Neural cell (in vitro differentiated cells): ENCODE data around the gene OR5H1. TPM values are rescaled to one million over a fixed set of nuclear protein-coding genes. Genes with fewer than 3 reads are reported as not detected.
"Not testable (repeated sequence)": the region's sequence is repeated elsewhere in the genome, so short reads cannot be mapped to it uniquely, and the experiment has no call there.

Experiments
- H2AFZ ChIP-seq: fragments of 200-600, 300-800 bp; sonication (generic), shearing (Covaris generic); 2 replicates; pipeline ENCODE4 v1.6.0; 2014; ENCODE audit warnings: low read depth, mild to moderate bottlenecking, antibody characterized with exemption, low read length, moderate library complexity
- H3F3A ChIP-seq: fragments of 200-600 bp; shearing (Covaris generic); 2 replicates; pipeline ENCODE4 v1.6.1; 2016; ENCODE audit warnings: mild to moderate bottlenecking, moderate library complexity, mixed read lengths, antibody characterized with exemption, low read length; ENCODE audit not compliant: insufficient read depth, poor library complexity, severe bottlenecking
- H3K27ac ChIP-seq: fragments of 200-600, 300-800 bp; sonication (generic), shearing (Covaris generic); 2 replicates; pipeline ENCODE4 v1.5.1; 2014; ENCODE audit warnings: mild to moderate bottlenecking, low read length, moderate library complexity
- H3K27me3 ChIP-seq: fragments of 300-800, 200-600 bp; sonication (generic), shearing (Covaris generic); 2 replicates; pipeline ENCODE4 v1.6.0; 2014; ENCODE audit warnings: mild to moderate bottlenecking, low read depth, low read length, moderate library complexity; ENCODE audit not compliant: insufficient read depth
- H3K36me3 ChIP-seq: fragments of 300-800, 200-600 bp; sonication (generic), shearing (Covaris generic); 2 replicates; pipeline ENCODE4 v1.5.1; 2014; ENCODE audit warnings: mild to moderate bottlenecking, antibody characterized with exemption, low read length, moderate library complexity; ENCODE audit not compliant: insufficient read depth
- H3K4me2 ChIP-seq: fragments of 300-800, 200-600 bp; sonication (generic), shearing (Covaris generic); 2 replicates; pipeline ENCODE4 v1.6.0; 2014; ENCODE audit warnings: mild to moderate bottlenecking, low read length
- H3K4me3 ChIP-seq: fragments of 300-800, 200-600 bp; sonication (generic), shearing (Covaris generic); 2 replicates; pipeline ENCODE4 v1.5.1; 2014; ENCODE audit warnings: mild to moderate bottlenecking, low read length, moderate library complexity
- H3K79me2 ChIP-seq: fragments of 200-600 bp; shearing (Covaris generic); replicated peaks from 2 replicates; pipeline ENCODE4 v1.6.0; 2014; ENCODE audit warnings: mild to moderate bottlenecking, low read length, moderate library complexity; ENCODE audit not compliant: insufficient read depth
- H3K9ac ChIP-seq: fragments of 300-800, 200-600 bp; sonication (generic), shearing (Covaris generic); 2 replicates; pipeline ENCODE4 v1.6.1; 2016; ENCODE audit warnings: mild to moderate bottlenecking, low read length, mixed read lengths
- H3K9me2 ChIP-seq: fragments of 200-600 bp; shearing (Covaris generic); 2 replicates; pipeline ENCODE4 v1.6.1; 2016; ENCODE audit warnings: mild to moderate bottlenecking, low read length, mixed read lengths; ENCODE audit not compliant: insufficient read depth
- H3K9me3 ChIP-seq: fragments of 200-600, 300-800 bp; sonication (generic), shearing (Covaris generic); 2 replicates; pipeline ENCODE4 v1.6.1; 2016; ENCODE audit warnings: mild to moderate bottlenecking, mixed run types, low read length, moderate library complexity, mixed read lengths
- H4K20me1 ChIP-seq: fragments of 200-600 bp; shearing (Covaris generic); 2 replicates; pipeline ENCODE4 v1.6.1; 2016; ENCODE audit warnings: mild to moderate bottlenecking, mixed run types; ENCODE audit not compliant: insufficient read depth
- EP300 ChIP-seq: fragments of 450-650 bp; conservative IDR thresholded peaks from 2 replicates; pipeline ENCODE4 v1.6.1; 2014; ENCODE audit warnings: antibody characterized with exemption, mild to moderate bottlenecking, moderate library complexity; ENCODE audit not compliant: poor library complexity, severe bottlenecking
- EZH2 ChIP-seq: fragments of 200-600, 300-800 bp; shearing (Covaris generic), sonication (generic); IDR thresholded peaks from 2 replicates; pipeline ENCODE4 v1.6.1; 2014; ENCODE audit warnings: antibody characterized with exemption, low read length, borderline replicate concordance, mild to moderate bottlenecking; ENCODE audit not compliant: insufficient read depth, poor library complexity, severe bottlenecking
- MXI1 ChIP-seq: fragments of 450-650 bp; conservative IDR thresholded peaks from 2 replicates; pipeline ENCODE4 v1.6.1; 2014; ENCODE audit warnings: antibody characterized with exemption, mild to moderate bottlenecking; ENCODE audit not compliant: poor library complexity, severe bottlenecking
- POLR2AphosphoS5 ChIP-seq: IDR thresholded peaks from 2 replicates; pipeline ENCODE4 v1.6.1; 2012
- RAD21 ChIP-seq: fragments of 450-650 bp; conservative IDR thresholded peaks from 2 replicates; pipeline ENCODE4 v1.6.1; 2014; ENCODE audit warnings: antibody characterized with exemption, mild to moderate bottlenecking, moderate library complexity
- SMC3 ChIP-seq: fragments of 450-650 bp; conservative IDR thresholded peaks from 2 replicates; pipeline ENCODE4 v1.6.1; 2014; ENCODE audit warnings: antibody characterized with exemption, mild to moderate bottlenecking, moderate library complexity; ENCODE audit not compliant: poor library complexity
- TAF1 ChIP-seq: IDR thresholded peaks from 2 replicates; pipeline ENCODE4 v1.6.1; 2012; ENCODE audit warnings: low read depth
- polyA plus RNA-seq: library from polyadenylated mRNA; depleted of rRNA; stranded (reverse); fragments of >200 nt; gene quantifications from 2 replicates; pipeline ENCODE4 v1.2.3, GENCODE V29; 2014
- TF ChIP-seq, protein P1 (sequence below): fragments of 450-650 bp; IDR thresholded peaks from 2 replicates; pipeline ENCODE4 v1.5.1; 2014; ENCODE audit warnings: antibody characterized with exemption, mild to moderate bottlenecking, moderate library complexity; ENCODE audit not compliant: poor library complexity, severe bottlenecking
- TF ChIP-seq, protein P2 (sequence below): IDR thresholded peaks from 2 replicates; pipeline ENCODE4 v1.6.1; 2012; ENCODE audit warnings: borderline replicate concordance

OR5H1 gene
- polyA plus RNA-seq, 1 donor from 2014 or later = not detected

DNA sequence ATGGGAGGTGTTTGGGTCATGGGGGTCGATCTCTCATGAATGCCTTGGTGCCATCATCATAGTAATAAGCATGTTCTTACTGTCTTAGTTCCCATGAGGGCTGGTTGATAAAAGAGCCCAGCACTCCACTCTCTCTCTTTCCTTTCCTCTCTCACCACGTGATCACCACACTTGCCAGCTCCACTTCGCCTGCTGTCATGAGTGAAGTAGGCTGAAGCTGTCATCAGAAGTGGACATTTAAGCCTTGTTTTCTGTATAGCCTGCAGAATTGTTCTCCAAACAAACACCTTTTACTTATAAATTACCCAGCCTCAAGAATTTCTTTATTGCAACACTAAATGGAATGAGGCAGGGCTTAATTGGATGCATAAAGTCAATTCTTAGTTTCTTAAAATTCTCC lies 6.1 kb downstream of the OR5H1 start:
- no peaks in the 10 kb centered on the region for H3K27me3 ChIP-seq
- TF ChIP-seq RAD21 (no peak), TAF1 (no peak), POLR2AphosphoS5 (no peak), EP300 (no peak), SMC3 (no peak), MXI1 (no peak), EZH2 (no peak)
- TF ChIP-seq, protein P1, sequence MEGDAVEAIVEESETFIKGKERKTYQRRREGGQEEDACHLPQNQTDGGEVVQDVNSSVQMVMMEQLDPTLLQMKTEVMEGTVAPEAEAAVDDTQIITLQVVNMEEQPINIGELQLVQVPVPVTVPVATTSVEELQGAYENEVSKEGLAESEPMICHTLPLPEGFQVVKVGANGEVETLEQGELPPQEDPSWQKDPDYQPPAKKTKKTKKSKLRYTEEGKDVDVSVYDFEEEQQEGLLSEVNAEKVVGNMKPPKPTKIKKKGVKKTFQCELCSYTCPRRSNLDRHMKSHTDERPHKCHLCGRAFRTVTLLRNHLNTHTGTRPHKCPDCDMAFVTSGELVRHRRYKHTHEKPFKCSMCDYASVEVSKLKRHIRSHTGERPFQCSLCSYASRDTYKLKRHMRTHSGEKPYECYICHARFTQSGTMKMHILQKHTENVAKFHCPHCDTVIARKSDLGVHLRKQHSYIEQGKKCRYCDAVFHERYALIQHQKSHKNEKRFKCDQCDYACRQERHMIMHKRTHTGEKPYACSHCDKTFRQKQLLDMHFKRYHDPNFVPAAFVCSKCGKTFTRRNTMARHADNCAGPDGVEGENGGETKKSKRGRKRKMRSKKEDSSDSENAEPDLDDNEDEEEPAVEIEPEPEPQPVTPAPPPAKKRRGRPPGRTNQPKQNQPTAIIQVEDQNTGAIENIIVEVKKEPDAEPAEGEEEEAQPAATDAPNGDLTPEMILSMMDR = no peak
- TF ChIP-seq, protein P2, sequence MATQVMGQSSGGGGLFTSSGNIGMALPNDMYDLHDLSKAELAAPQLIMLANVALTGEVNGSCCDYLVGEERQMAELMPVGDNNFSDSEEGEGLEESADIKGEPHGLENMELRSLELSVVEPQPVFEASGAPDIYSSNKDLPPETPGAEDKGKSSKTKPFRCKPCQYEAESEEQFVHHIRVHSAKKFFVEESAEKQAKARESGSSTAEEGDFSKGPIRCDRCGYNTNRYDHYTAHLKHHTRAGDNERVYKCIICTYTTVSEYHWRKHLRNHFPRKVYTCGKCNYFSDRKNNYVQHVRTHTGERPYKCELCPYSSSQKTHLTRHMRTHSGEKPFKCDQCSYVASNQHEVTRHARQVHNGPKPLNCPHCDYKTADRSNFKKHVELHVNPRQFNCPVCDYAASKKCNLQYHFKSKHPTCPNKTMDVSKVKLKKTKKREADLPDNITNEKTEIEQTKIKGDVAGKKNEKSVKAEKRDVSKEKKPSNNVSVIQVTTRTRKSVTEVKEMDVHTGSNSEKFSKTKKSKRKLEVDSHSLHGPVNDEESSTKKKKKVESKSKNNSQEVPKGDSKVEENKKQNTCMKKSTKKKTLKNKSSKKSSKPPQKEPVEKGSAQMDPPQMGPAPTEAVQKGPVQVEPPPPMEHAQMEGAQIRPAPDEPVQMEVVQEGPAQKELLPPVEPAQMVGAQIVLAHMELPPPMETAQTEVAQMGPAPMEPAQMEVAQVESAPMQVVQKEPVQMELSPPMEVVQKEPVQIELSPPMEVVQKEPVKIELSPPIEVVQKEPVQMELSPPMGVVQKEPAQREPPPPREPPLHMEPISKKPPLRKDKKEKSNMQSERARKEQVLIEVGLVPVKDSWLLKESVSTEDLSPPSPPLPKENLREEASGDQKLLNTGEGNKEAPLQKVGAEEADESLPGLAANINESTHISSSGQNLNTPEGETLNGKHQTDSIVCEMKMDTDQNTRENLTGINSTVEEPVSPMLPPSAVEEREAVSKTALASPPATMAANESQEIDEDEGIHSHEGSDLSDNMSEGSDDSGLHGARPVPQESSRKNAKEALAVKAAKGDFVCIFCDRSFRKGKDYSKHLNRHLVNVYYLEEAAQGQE = no peak
- H2AFZ ChIP-seq = no peak overlapping the region
- no peaks in the 10 kb centered on the region for H3F3A ChIP-seq
- H3K4me3 ChIP-seq = no peak overlapping the region
- H3K79me2 ChIP-seq = no peaks in the 10 kb centered on the region
- H4K20me1 ChIP-seq = no peaks in the 10 kb centered on the region
- H3K9me2 ChIP-seq = no peaks in the 10 kb centered on the region
- no peaks in the 10 kb centered on the region for H3K9me3 ChIP-seq
- no peak overlapping the region for H3K27ac ChIP-seq
- no peaks in the 10 kb centered on the region for H3K36me3 ChIP-seq
- H3K9ac ChIP-seq = no peak overlapping the region
- no peak overlapping the region for H3K4me2 ChIP-seq

DNA sequence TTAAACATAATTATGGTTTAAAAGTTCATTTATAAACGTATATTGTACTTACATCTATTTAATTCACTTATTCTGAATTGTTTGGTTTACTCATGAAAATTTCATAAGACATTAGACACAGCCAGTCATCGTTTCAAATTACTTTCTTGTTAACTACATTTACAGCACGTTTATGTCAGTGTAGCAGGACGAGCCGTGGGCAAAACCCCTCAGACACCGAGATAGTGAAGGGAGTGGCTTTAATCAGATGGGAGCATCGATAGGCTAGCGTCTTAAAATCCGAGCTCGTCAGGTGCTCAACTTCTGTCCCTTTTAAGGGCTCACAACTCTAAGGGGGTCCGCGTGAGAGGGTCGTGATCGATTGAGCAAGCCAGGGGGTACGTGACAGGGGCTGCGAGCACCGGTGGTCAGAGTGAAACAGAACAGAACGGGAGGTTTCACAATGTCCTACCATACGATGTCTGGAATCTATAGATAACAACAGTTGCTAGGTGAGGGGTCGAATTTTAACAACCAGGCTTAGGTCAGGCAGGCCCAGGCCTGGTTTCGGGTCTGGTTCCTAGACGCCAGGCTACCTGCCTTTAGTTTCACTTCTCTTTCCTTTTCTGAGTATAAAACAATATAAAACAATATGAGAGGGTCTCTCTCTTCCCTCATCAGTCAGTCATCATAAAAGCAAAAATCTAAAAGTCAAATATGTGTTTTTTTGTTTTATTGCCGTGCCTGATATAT lies 7.5 kb downstream of the OR5H1 start:
- H2AFZ ChIP-seq, H3K4me2 ChIP-seq, H3K9ac ChIP-seq: not testable (repeated sequence)

DNA sequence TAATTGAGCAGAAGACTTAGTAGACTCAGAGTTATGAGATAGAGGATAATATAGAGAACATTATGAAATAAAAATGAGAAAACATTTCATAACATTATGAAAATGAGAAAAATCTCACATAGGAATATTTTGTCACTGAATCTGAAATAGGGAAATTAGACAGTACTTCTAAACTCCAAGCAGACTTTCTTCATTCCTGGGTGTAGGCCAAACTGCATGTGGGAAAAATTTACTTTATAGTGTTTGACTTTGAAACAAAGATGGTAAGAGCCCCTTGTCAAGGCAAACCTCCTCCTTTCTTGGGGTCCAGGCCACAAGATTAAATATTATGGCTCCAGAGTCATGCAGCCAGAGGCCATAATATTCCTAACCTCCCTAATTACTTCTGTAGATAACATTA lies 10.0 kb downstream of the OR5H1 start:
- no peak overlapping the region for H3K9ac ChIP-seq
- H3K79me2 ChIP-seq = no peaks in the 10 kb centered on the region
- H3K36me3 ChIP-seq = no peaks in the 10 kb centered on the region
- H3K9me3 ChIP-seq = no peaks in the 10 kb centered on the region
- no peak overlapping the region for H3K4me3 ChIP-seq
- no peak overlapping the region for H3K27ac ChIP-seq
- H3K9me2 ChIP-seq = no peaks in the 10 kb centered on the region
- H2AFZ ChIP-seq = no peak overlapping the region
- H4K20me1 ChIP-seq = no peaks in the 10 kb centered on the region
- TF ChIP-seq TAF1 (no peak), POLR2AphosphoS5 (no peak), MXI1 (no peak), SMC3 (no peak), EZH2 (no peak), EP300 (no peak), RAD21 (no peak)
- TF ChIP-seq, protein P1 = no peak
- TF ChIP-seq, protein P2 = no peak
- H3F3A ChIP-seq = no peaks in the 10 kb centered on the region
- no peaks in the 10 kb centered on the region for H3K27me3 ChIP-seq
- H3K4me2 ChIP-seq = no peak overlapping the region

More for the DNA sequence above, 7.5 kb downstream of the OR5H1 start:
- not testable (repeated sequence) for H3K9me3 ChIP-seq, H3K4me3 ChIP-seq, H3K27me3 ChIP-seq, H3K79me2 ChIP-seq, H4K20me1 ChIP-seq, H3K27ac ChIP-seq, H3K36me3 ChIP-seq, H3K9me2 ChIP-seq, H3F3A ChIP-seq
